Forelimb muscle (tissue), 1 donor: Measurements from ENCODE around the gene TFB1M. TPM values are rescaled to one million over a fixed set of nuclear protein-coding genes. Genes with fewer than 3 reads are reported as not detected.
"Not testable (repeated sequence)": the region's sequence is repeated elsewhere in the genome, so short reads cannot be mapped to it uniquely, and the experiment has no call there.

Experiments used
- DNase-seq: peaks from one replicate; pipeline ENCODE4 v3.0.0-alpha.2; 2013; ENCODE audit warnings: low read depth
- polyA plus RNA-seq: library from polyadenylated mRNA; unstranded; fragments of 120-200 nt; gene quantifications from one replicate; pipeline ENCODE4 v1.2.1, GENCODE V29; 2013; ENCODE audit not compliant: insufficient read length

TFB1M gene
- polyA plus RNA-seq, 1 donor: 14.3 TPM

DNA sequence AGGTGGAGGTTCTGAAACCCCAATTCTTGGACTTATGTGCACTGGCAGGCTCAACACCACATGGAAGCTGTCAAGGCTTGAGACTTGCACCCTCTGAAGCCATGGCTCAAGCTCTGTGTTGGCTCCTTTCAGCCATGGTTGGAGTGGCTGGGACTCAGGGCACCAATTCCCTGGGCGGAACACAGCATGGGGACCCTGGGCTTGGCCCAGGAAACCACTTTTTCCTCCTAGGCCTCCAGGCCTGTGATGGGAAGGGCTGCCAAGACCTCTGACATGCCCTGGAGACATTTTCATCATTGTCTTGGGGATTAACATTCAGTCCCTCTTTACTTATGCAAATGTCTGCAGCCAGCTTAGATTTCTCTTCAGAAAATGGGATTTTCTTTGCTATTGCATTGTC is 76.7 kb downstream of the TFB1M start:
- DNase-seq: no peak

DNA sequence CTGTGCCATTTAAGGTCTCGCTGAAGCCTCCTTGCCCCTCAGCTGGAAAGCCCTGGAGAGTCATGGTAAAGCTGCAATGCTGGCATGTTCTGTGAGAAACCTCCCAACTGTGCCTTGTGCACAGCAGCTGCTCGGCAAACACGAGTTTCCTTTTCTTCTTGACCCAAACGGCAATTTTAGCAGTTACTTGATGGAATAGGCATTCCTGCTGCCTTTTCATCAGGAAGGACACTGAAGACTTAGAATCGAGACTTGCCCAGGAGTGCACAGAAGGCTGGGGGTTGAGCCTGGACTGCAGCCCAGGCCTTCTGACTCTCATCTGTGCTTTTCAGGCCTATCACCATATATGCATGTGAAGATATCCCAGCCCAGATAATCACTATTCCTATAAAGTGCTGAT is 79.2 kb downstream of the TFB1M start:
- no peak for DNase-seq

GRCh38 chr6:155234687-155235086 is 79.6 kb downstream of the TFB1M start:
- no peak for DNase-seq

- DNase-seq: no peak
Observed at GRCh38 chr6:155234167-155234566, 80.1 kb downstream of the TFB1M start.

GRCh38 chr6:155232848-155233247 is 81.4 kb downstream of the TFB1M start:
- no peak for DNase-seq

DNA sequence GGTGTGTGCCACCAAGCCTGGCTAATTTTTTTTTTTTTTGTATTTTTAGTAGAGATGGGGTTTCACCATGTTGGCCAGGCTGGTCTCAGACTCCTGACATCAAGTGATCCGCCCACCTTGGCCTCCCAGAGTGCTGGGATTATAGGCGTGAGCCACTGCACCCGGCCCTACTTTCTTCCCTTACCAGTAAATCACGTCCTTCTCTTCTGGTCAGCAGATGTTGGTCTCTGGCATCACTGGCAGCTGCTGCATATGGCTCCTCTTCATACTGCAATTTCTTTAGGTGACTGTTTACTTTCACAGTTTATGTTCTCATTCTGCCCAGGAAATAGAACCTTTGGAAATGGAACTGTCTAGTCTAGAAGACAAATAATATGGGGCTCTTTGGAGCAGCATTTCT is 83.3 kb downstream of the TFB1M start:
- not testable (repeated sequence) for DNase-seq

- DNase-seq: no peak
Observed at GRCh38 chr6:155228546-155229166, 85.6 kb downstream of the TFB1M start.

- no peak for DNase-seq
Observed at GRCh38 chr6:155227046-155227445, 87.2 kb downstream of the TFB1M start.

GRCh38 chr6:155224618-155225017 is 89.7 kb downstream of the TFB1M start:
- no peak for DNase-seq

DNA sequence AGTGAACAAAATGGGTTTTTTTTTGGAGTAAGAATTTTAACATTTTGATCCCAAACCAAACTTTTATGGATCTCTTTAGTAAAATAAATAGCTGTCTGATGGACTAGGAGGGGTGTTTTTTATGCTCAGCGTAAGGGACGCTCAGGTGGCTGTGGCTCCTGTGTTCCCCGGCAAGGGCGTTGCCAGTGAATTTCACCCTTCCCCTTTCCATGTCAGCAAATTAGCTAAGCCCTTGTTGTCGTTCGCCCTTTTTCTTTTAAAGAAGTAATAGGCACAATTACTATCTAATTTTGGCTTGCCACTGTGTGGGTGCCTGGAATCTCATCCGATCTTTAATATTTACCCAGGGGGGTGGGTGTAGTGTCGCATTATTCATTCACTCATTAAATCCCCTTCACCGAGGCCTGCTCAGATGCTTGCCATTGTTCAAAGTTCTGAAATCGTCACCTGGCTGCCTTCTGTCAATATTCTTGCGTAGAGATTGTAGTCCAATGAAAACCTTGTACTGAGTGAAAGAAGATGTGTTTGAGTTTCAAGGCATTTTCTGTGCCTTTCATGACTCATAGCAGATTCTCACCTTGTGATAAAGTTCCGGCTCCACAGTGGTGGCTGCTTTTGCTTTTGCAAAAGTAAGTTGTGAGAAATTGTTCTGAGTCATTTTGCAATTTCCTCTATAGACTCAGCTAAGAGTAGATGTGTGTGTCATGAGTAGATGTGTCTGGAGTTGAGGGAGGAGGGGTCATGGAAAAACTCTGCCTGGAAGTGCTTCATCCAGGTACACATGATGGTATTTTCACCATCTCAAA is 90.4 kb downstream of the TFB1M start:
- no peak for DNase-seq

DNA sequence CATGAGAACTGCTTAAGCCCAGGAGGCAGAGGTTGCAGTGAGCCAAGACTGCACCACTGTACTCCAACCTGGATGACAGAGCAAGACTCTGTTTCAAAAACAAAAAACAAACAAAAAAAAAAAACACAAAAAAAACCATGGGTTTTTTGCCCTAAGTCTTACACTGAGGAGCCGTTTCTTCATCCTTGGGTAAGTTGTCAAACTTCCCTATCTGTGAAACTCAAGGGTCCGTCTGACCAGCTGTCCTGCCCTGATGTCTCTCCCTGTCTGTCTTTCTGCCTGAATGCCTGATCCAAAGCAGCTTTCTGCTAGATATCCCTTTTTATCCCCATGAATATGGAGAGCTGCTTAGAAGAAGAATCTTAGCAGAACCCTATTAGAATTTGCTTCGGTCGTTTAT is 91.8 kb downstream of the TFB1M start:
- no peak for DNase-seq

- DNase-seq: no peak
Observed at GRCh38 chr6:155221086-155221485, 93.2 kb downstream of the TFB1M start.

DNA sequence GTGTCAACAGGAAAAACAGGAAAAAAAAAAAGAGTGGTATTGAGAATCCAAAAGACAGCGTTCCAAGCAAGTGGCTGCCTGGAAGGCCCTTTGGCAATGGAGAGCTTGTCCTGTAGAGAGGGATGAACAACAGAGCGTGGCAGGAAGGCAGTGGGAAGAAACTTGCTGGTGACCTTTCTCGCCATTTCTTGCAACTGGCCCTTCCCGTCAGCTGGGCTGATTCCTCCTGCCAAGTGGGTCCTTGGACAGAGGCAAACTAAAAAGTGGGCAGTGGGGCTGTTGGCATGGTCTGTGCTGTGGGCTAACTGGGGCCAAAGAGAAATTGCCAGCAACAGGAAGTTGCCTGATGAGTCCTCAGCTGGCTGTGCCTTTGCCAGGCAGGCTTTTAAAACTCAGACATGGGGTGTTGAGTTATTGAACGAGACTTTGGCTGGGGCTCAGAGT is 94.4 kb downstream of the TFB1M start:
- no peak for DNase-seq

DNA sequence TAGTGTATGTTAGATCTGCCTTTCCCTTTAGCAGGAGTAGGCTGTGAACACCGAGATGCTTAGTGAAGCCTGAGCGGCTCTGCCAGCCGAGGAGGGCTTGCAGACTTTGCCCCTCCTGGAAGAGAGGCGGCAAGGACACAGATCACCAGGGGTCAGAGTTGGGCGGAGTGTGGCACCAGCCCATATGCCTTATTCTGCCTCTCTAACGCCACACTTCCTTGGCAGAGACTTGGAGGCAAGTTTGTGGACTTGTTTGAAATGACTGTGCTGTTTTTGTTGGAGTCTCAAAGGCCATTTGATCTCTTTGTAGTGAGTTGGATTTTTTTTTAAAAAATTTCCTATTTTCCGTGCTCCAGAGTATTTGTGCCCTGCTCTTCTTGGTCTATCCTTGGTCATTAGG is 95.0 kb downstream of the TFB1M start:
- DNase-seq: no peak

DNA sequence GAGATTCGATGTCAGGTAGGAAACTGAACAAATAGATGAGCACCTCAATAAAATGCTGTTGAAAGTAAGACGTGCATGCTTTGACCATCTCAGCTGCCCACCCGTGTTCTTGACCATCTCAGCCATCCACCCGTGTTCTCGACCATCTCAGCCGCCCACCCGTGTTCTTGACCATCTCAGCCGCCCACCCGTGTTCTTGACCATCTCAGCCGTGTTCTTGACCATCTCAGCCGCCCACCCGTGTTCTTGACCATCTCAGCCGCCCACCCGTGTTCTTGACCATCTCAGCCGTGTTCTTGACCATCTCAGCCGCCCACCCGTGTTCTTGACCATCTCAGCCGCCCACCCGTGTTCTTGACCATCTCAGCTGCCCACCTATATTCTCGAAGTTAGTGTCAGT is 95.6 kb downstream of the TFB1M start:
- not testable (repeated sequence) for DNase-seq

DNA sequence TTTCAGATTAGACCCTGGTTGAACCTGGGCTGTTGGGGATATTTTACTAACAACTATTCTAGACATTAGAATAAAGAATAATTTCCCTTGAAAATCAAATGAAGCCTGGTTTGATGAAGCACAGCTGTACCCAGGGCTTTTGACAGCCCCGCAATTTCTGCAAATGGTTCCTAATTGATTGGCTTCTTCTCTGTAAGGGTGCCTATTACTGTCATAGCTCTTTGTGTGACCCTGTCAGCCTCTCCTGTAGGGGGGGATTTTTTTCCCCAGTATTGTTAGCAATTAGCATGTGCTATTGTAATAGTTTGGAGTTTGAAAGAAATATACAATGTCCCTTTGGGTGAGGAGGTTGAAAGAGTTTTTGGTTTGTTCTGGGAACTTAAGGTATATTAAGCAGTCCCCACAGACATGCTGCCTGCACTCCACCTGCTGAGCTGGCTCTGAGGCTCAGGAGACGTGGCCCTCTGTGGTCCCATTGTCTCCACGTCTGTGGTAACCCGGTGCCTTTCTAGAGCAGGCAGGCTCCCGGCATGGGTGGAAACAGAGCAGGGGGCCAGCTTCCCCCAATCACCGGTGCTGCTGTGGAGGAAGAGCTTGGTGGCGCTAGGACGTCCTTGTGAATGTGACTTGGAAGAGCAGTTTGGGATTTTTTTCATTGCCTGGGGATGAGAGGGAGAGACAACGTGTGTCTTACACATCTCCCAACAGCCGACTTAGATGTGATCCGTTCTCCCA is 97.8 kb downstream of the TFB1M start:
- no peak for DNase-seq

- DNase-seq: no peak
Observed at GRCh38 chr6:155215906-155216305, 98.4 kb downstream of the TFB1M start.

DNA sequence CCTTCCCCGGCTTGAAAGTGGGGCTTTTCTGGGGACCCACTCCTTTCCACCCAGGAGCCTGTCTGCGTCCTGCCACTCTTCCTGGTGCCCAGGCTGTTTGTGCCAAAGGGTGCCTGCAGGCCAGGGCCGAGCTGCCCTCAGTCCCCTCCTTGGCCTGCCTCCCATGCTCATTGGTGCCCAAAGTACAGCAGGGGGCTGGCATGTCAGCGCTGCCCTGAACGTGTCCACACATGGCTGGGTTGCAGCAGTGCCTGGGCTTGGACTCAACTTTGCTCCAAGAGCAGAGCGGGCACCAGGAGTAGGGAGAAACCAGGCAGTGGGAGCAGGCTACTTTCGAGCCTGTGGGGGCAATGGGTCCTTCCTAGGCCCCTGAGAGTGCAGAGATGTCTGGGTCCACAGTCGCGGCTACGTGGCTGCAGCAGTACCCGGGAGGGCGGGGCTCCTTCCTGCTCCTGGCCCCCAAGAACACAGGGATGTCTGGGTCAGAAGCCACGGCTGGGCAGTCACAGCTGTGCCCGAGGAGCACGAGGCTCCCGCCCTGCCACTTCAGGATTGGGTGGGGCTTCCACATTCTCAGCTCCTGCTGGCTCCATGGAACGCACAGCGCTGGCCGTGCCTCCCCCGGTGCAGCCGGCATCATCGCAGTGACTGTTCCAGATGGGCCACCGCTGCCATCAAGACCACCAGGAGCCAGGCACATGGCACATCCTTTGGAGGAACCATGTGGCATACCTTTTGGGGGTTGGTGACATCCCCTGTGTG is 100.5 kb downstream of the TFB1M start:
- no peak for DNase-seq

DNA sequence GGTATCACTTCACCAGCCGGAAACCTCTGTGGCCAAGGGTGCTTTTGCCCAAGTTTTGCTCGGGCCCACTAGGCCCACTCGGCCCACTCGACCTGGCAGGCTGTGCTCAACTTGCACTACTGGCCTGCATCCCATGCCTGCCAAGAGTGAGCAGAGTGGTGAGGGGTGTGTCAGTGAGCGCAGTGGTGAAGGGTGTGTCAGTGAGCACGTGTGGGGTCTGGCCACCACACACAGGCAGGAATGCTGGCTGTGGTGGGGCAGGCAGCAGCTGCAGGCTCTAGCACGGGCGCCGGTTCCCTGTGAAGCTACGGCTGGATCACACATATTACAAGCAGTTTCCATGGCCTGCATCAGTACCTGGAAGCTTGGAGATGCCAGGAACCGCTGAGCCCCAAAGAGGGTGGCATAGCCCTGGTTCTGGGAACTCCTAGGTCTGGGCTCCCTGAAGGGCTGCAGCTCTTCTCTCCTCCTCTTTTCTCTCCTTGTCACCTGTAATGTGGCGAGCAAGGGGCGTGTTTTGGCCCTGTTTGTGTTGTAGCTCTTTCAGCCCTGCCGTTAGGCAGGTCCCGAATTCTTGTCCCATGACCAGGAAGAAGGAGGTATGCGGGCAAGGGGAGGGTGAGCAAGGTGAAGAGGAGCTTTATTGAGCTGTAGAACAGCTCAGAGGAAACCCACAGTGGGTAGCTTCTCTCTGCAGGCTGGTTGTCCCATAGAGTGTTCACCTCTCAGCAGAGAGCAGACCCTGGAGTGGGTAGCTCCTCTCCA is 101.5 kb downstream of the TFB1M start:
- DNase-seq: no peak

DNA sequence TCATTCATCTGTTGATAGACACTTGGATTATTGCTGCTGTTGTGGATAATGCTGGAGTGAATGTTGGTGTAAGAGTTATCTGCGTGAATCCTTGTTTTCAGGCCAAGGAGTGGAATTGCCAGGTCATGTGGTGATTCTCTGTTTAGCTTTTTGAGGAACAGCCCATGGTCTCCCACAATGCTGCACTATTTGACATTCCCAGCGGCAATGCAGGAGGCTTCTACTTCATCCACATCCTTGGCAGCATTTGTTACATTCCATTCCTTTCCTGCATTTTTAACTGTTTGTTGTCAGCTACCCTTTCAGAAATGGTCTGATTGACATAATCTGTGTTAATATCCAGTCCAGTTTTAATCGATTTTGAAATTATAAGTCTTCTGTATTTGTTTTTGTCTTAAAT is 102.2 kb downstream of the TFB1M start:
- no peak for DNase-seq

DNA sequence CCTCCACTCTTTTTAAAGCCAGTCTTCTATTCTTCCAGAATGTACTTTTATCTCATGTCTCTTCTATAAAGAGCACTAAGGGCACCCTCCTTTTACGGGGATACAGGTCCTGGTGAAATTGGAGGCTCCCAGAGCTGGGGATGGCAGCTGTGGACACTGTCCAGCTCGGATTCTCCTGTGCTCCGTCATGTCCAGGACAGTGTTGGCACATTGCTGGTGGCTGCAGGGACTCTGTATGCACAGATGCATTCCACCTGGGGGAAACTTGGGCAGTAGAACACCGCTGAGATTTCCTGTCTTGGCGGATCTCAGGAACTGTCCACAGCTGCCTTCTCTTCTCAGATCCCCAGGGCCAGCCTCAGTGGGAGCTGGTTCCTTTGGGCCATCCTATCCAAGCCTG is 107.1 kb downstream of the TFB1M start:
- DNase-seq: no peak
